Spinal cord (tissue), 10 donors: ENCODE results near the gene EIF2AK3. TPM values are rescaled to one million over a fixed set of nuclear protein-coding genes. Genes with fewer than 3 reads are reported as not detected.

ENCODE experiments used
- DNase-seq, 6 donors: peaks; one replicate each; pipeline versions ENCODE4 v3.0.0 to v3.0.0-alpha.2; 2013 to 2015; ENCODE audit warnings: low spot score in 6 of 6, low read depth in 4 of 6
- H3K27ac ChIP-seq: one replicate; pipeline ENCODE4 v1.5.1; 2013; ENCODE audit warnings: low read depth, low read length, control low read depth
- H3K27me3 ChIP-seq: one replicate; pipeline ENCODE4 v1.6.1; 2013; ENCODE audit warnings: low read length; ENCODE audit not compliant: control insufficient read depth, insufficient read depth
- H3K36me3 ChIP-seq: one replicate; pipeline ENCODE4 v1.6.1; 2013; ENCODE audit warnings: low read length; ENCODE audit not compliant: control insufficient read depth, insufficient read depth
- H3K4me1 ChIP-seq: one replicate; pipeline ENCODE4 v1.6.1; 2013; ENCODE audit warnings: low read length; ENCODE audit not compliant: control insufficient read depth, insufficient read depth
- H3K4me3 ChIP-seq: one replicate; pipeline ENCODE4 v1.5.1; 2013; ENCODE audit warnings: low read depth, low read length, control low read depth
- H3K9me3 ChIP-seq: one replicate; pipeline ENCODE4 v1.6.1; 2013; ENCODE audit warnings: low read length; ENCODE audit not compliant: control insufficient read depth, insufficient read depth
- WGBS: methylation state at CpG from one replicate; pipeline ENCODE4 v1.1.5; 2013; ENCODE audit warnings: missing lambda C conversion rate; ENCODE audit not compliant: insufficient coverage; 5-methylcytosine and 5-hydroxymethylcytosine counted together
- polyA plus RNA-seq, 2 donors: library from polyadenylated mRNA; unstranded; fragments of 120-200 nt; gene quantifications; one replicate each; pipeline ENCODE4 v1.2.1, GENCODE V29; 2013; ENCODE audit not compliant: insufficient read length in 2 of 2
- total RNA-seq, 2 donors: library from RNA; depleted of rRNA in 1 of 2; stranded (reverse); fragments of 120-200 nt in 1 of 2; fragments of >200 nt in 1 of 2; gene quantifications; one replicate each; pipeline versions ENCODE4 v1.2.3 to v1.2.4, GENCODE V29; 2013 to 2014
- donor health status: healthy.

EIF2AK3 gene
- total and polyA plus RNA-seq, 4 donors: 13.8 to 31.9 (median 22.4) TPM

DNA sequence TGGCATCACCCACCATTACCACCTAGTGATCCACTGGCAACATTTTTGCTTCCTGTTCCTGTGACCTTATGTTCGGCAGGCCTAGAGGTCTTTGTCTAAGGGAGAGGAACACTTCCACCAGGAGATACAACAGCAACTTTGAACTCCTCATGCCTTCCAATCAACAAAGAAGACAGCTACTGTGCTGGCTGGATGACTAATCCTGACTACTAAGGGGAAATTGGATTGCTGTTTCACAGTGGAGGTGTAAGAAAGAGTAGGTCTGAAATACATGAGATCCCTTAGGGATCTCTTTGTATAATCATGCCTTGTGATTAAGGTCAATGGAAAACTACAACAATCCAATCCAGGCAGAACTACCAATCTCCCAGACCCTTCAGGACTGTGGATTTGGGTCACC lies 45.2 kb downstream of the EIF2AK3 start:
- Histone ChIP-seq H3K36me3 (peaks cover 16% of the 10 kb centered on the region), H3K9me3 (no peaks in the 10 kb centered on the region), H3K27ac (no peak overlapping the region), H3K4me3 (no peak overlapping the region), H3K27me3 (no peaks in the 10 kb centered on the region), H3K4me1 (no peaks in the 10 kb centered on the region)
- no CpG with 5 or more reads among the region's 1 CpG for WGBS
- no peak for DNase-seq

DNA sequence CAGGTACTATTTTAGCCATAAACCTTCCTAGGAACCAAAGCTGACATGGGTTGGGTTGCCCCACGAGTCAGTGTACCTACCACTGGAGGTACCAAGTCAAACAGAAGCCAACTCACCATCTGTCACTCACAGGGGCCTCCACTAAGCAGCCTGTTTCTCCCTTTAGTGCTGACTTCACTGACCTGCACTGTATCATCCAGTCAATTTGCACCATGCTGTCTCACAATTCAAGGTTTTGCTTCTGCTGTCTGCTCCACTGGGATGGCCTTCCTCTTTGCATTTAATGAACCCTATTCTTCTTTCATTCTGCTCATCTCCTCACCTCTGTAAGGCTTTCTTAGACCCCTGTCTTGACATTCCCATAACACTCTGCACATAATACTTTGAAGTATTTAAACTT lies 47.2 kb downstream of the EIF2AK3 start:
- Histone ChIP-seq H3K36me3 (peaks cover 16% of the 10 kb centered on the region), H3K27ac (no peak overlapping the region), H3K27me3 (no peaks in the 10 kb centered on the region), H3K4me3 (no peak overlapping the region), H3K4me1 (no peaks in the 10 kb centered on the region), H3K9me3 (no peaks in the 10 kb centered on the region)
- DNase-seq: no peak
- WGBS: 60% methylated on average over 1 of the region's 1 CpG

GRCh38 chr2:88575630-88576029 lies 51.6 kb downstream of the EIF2AK3 start:
- Histone ChIP-seq H3K27me3 (no peaks in the 10 kb centered on the region), H3K4me1 (no peaks in the 10 kb centered on the region), H3K4me3 (no peak overlapping the region), H3K36me3 (peaks cover 9% of the 10 kb centered on the region), H3K9me3 (no peaks in the 10 kb centered on the region), H3K27ac (no peak overlapping the region)
- DNase-seq: no peak
- WGBS: no CpG with 5 or more reads among the region's 2 CpGs

GRCh38 chr2:88575051-88575450 lies 52.2 kb downstream of the EIF2AK3 start:
- DNase-seq: no peak
- no peak overlapping the region for H3K4me3 ChIP-seq
- no peaks in the 10 kb centered on the region for H3K9me3 ChIP-seq
- H3K27ac ChIP-seq: no peak overlapping the region
- peaks cover 13% of the 10 kb centered on the region for H3K36me3 ChIP-seq
- no peaks in the 10 kb centered on the region for H3K4me1 ChIP-seq
- 100% methylated on average over 1 of the region's 2 CpGs for WGBS
- no peaks in the 10 kb centered on the region for H3K27me3 ChIP-seq

DNA sequence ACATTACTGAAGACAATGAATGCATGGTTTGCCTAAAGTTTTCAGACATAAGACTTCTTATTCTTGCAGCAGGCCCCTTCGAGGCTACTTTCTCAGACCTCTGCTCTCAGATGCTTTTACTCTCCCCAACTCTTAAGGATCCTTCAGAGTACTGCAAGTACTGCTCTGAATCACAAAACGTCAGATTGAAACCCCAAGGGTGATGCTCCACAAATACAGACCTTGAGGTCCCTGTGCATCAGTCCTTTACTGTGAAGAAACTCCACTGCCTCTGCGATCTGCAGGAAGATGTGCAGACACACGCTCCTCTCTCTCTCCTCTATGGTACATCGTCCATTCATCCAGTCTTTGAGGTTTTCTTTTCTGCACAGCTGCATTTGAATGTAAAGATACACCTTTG lies 52.8 kb downstream of the EIF2AK3 start:
- Histone ChIP-seq H3K27me3 (no peaks in the 10 kb centered on the region), H3K9me3 (no peaks in the 10 kb centered on the region), H3K36me3 (peaks cover 13% of the 10 kb centered on the region), H3K27ac (no peak overlapping the region), H3K4me3 (no peak overlapping the region), H3K4me1 (no peaks in the 10 kb centered on the region)
- no peak for DNase-seq
- 73% methylated on average over 2 of the region's 5 CpGs for WGBS

- H3K4me3 ChIP-seq: no peak overlapping the region
- no peak overlapping the region for H3K27ac ChIP-seq
- H3K36me3 ChIP-seq: peaks cover 7% of the 10 kb centered on the region
- no peaks in the 10 kb centered on the region for H3K4me1 ChIP-seq
- WGBS: no CpG with 5 or more reads among the region's 3 CpGs
- no peak for DNase-seq
- no peaks in the 10 kb centered on the region for H3K27me3 ChIP-seq
- H3K9me3 ChIP-seq: no peaks in the 10 kb centered on the region
These were observed 59.1 kb downstream of the EIF2AK3 start for GRCh38 chr2:88568179-88568578.

DNA sequence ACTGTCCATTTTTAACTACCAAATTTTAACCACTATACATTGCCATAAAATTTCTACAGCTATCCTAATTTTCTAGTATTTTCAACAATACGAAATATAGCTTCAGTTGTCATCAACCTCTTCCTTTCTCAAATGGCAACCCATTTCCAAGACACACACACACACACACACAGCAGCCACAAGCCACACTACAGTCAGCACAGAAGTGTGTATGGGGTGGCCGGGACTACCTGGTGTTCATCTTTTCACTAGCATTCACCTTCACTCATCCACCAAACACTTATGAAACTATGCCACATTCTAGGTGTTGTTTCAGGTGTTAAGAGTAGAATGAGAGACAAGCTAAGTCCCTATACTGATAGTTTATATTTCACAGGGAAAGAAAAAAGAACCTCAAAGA lies 62.9 kb downstream of the EIF2AK3 start:
- no peak for DNase-seq
- H3K36me3 ChIP-seq: peaks cover 7% of the 10 kb centered on the region
- H3K9me3 ChIP-seq: no peaks in the 10 kb centered on the region
- no peaks in the 10 kb centered on the region for H3K4me1 ChIP-seq
- H3K27me3 ChIP-seq: no peaks in the 10 kb centered on the region
- 100% methylated on average over 1 of the region's 2 CpGs for WGBS
- no peak overlapping the region for H3K4me3 ChIP-seq
- H3K27ac ChIP-seq: no peak overlapping the region

- H3K4me1 ChIP-seq: no peaks in the 10 kb centered on the region
- no peak overlapping the region for H3K4me3 ChIP-seq
- 60% methylated on average over 2 of the region's 2 CpGs for WGBS
- peaks cover 7% of the 10 kb centered on the region for H3K36me3 ChIP-seq
- H3K27me3 ChIP-seq: no peaks in the 10 kb centered on the region
- H3K9me3 ChIP-seq: no peaks in the 10 kb centered on the region
- H3K27ac ChIP-seq: no peak overlapping the region
- DNase-seq: no peak
These were observed 64.1 kb downstream of the EIF2AK3 start for GRCh38 chr2:88563129-88563528.

GRCh38 chr2:88561646-88562388 lies 65.4 kb downstream of the EIF2AK3 start:
- H3K9me3 ChIP-seq: no peaks in the 10 kb centered on the region
- no peak overlapping the region for H3K27ac ChIP-seq
- H3K4me3 ChIP-seq: no peak overlapping the region
- H3K4me1 ChIP-seq: no peaks in the 10 kb centered on the region
- peaks cover 7% of the 10 kb centered on the region for H3K36me3 ChIP-seq
- no peaks in the 10 kb centered on the region for H3K27me3 ChIP-seq
- no peak for DNase-seq
- 100% methylated on average over 1 of the region's 3 CpGs for WGBS

DNA sequence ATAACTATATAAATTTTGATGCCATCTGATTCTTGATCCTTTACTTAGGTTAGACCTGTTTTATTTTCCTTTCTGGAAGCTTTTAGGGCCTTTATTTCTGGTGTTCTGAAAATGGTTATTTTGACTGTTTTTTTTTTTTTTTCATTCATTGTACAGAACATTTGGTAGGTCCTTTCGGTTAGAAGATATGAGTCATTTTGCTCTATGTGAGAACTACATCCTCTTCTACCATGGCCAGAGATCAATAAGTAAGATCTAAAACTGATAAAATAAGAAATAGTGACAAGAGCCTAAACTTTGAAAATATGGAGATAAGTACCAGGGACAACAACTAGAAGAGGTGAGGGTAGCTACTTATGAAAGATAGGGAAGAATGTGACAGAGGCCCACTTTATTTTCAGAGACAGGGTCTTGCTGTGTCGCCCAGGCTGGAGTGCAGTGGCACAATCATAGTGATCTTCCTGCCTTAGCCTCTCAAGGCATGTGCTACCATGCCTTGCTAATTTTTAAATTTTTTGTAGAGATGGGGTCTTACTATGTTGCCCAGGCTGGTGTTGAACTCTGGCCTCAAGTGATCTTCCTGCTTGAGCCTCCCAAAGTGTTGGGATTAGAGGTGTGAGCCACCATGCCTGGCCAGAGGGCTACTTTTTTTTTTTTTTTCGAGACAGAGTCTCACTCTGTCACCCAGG lies 66.5 kb downstream of the EIF2AK3 start:
- 100% methylated on average over 1 of the region's 3 CpGs for WGBS
- H3K9me3 ChIP-seq: no peaks in the 10 kb centered on the region
- no peaks in the 10 kb centered on the region for H3K4me1 ChIP-seq
- H3K36me3 ChIP-seq: peaks cover 5% of the 10 kb centered on the region
- H3K27ac ChIP-seq: no peak overlapping the region
- DNase-seq: no peak
- H3K4me3 ChIP-seq: no peak overlapping the region
- H3K27me3 ChIP-seq: no peaks in the 10 kb centered on the region
